Activated T-helper 1 cell treated with anti-CD3 and anti-CD28 coated beads, Interleukin-12 subunit alpha, Interleukin-12 subunit beta, Interleukin-2, Interleukin-4 antibody, amounts not matched to agents 30 ng/mL and 10 ng/mL and 1 ng/mL, durations not matched to agents 14 hours and 24 hours and 36 hours (primary cell): ENCODE data around the gene CPLX1. TPM values are rescaled to one million over a fixed set of nuclear protein-coding genes. Genes with fewer than 3 reads are reported as not detected.

Experiments used
- DNase-seq: peaks from one replicate; pipeline ENCODE4 v3.0.0; 2021; ENCODE audit warnings: low spot score
- H3K27ac Mint-ChIP-seq: one replicate; pipeline ENCODE4 v1.8.0; 2021; ENCODE audit warnings: mild to moderate bottlenecking, mixed read lengths
- H3K27me3 Mint-ChIP-seq: one replicate; pipeline ENCODE4 v1.8.0; 2022; ENCODE audit warnings: mild to moderate bottlenecking, moderate library complexity, mixed read lengths; ENCODE audit not compliant: insufficient read depth
- H3K36me3 Mint-ChIP-seq: one replicate; pipeline ENCODE4 v1.8.0; 2021; ENCODE audit warnings: low read depth, mixed read lengths
- H3K4me1 Mint-ChIP-seq: one replicate; pipeline ENCODE4 v1.8.0; 2021; ENCODE audit warnings: low read depth, mixed read lengths
- H3K4me3 Mint-ChIP-seq: one replicate; pipeline ENCODE4 v1.8.0; 2021; ENCODE audit warnings: mild to moderate bottlenecking, moderate library complexity, mixed read lengths
- H3K9me3 Mint-ChIP-seq: one replicate; pipeline ENCODE4 v1.8.0; 2021; ENCODE audit warnings: mixed read lengths
- intact Hi-C: fragments of 100-400 bp; cut with micrococcal nuclease; formaldehyde crosslinking; loops from one replicate; pipeline ENCODE4 v1.15.1; 2024
- total RNA-seq: library from RNA; stranded (reverse); gene quantifications from 2 replicates; pipeline ENCODE4 v1.2.3, GENCODE V29; 2022

The CPLX1 gene
- total RNA-seq, 1 donor from 2014 or later, result 1.3 TPM

GRCh38 chr4:796206-796605 is 29.7 kb downstream of the CPLX1 start:
- DNase-seq, result no peak
- intact Hi-C loops, result no loop called here
- no peak overlapping the region for H3K27ac Mint-ChIP-seq
- H3K4me3 Mint-ChIP-seq, result no peak overlapping the region
- H3K36me3 Mint-ChIP-seq, result no peaks in the 10 kb centered on the region
- peaks cover 24% of the 10 kb centered on the region for H3K4me1 Mint-ChIP-seq
- H3K27me3 Mint-ChIP-seq, result peaks cover 38% of the 10 kb centered on the region
- H3K9me3 Mint-ChIP-seq, result no peaks in the 10 kb centered on the region

- H3K27me3 Mint-ChIP-seq, result peaks cover 38% of the 10 kb centered on the region
- intact Hi-C loops, result no loop called here
- no peak for DNase-seq
- no peaks in the 10 kb centered on the region for H3K36me3 Mint-ChIP-seq
- peaks cover 24% of the 10 kb centered on the region for H3K4me1 Mint-ChIP-seq
- no peak overlapping the region for H3K4me3 Mint-ChIP-seq
- H3K27ac Mint-ChIP-seq, result no peak overlapping the region
- H3K9me3 Mint-ChIP-seq, result no peaks in the 10 kb centered on the region
Observed at GRCh38 chr4:795726-796119, 30.2 kb downstream of the CPLX1 start.

GRCh38 chr4:794900-795725 is 30.8 kb downstream of the CPLX1 start:
- no peak overlapping the region for H3K4me3 Mint-ChIP-seq
- no peaks in the 10 kb centered on the region for H3K36me3 Mint-ChIP-seq
- no peak for DNase-seq
- H3K9me3 Mint-ChIP-seq, result no peaks in the 10 kb centered on the region
- peaks cover 23% of the 10 kb centered on the region for H3K4me1 Mint-ChIP-seq
- H3K27ac Mint-ChIP-seq, result no peak overlapping the region
- intact Hi-C loops, result no loop called here
- peaks cover 41% of the 10 kb centered on the region for H3K27me3 Mint-ChIP-seq

GRCh38 chr4:793941-794621 is 31.8 kb downstream of the CPLX1 start:
- intact Hi-C loops, result no loop called here
- peak overlapping the region; percentile 18 for H3K27ac Mint-ChIP-seq
- H3K4me3 Mint-ChIP-seq, result no peak overlapping the region
- H3K4me1 Mint-ChIP-seq, result peaks cover 16% of the 10 kb centered on the region
- H3K36me3 Mint-ChIP-seq, result no peaks in the 10 kb centered on the region
- H3K27me3 Mint-ChIP-seq, result peaks cover 44% of the 10 kb centered on the region
- no peaks in the 10 kb centered on the region for H3K9me3 Mint-ChIP-seq
- no peak for DNase-seq

GRCh38 chr4:793093-793861 is 32.7 kb downstream of the CPLX1 start:
- Mint-ChIP-seq H3K36me3 (no peaks in the 10 kb centered on the region), H3K27ac (peak overlapping the region; percentile 91), H3K27me3 (peaks cover 44% of the 10 kb centered on the region), H3K4me3 (peak overlapping the region; percentile 78), H3K4me1 (peaks cover 8% of the 10 kb centered on the region), H3K9me3 (no peaks in the 10 kb centered on the region)
- intact Hi-C loops, result no loop called here
- no peak for DNase-seq

- Mint-ChIP-seq H3K27ac (peak overlapping the region; percentile 91), H3K4me3 (peak overlapping the region; percentile 78), H3K36me3 (no peaks in the 10 kb centered on the region), H3K4me1 (peaks cover 9% of the 10 kb centered on the region), H3K27me3 (peaks cover 44% of the 10 kb centered on the region), H3K9me3 (no peaks in the 10 kb centered on the region)
- intact Hi-C loops, result loop anchor here (1.0 kb wide), 1 partner anchor 10 kb away; no protein-coding TSS in a partner anchor
- DNase-seq, result peak; percentile 28
Observed at GRCh38 chr4:792626-793092, 33.3 kb downstream of the CPLX1 start.

GRCh38 chr4:791898-792625 is 33.9 kb downstream of the CPLX1 start:
- Mint-ChIP-seq H3K4me1 (peaks cover 15% of the 10 kb centered on the region), H3K27ac (no peak overlapping the region), H3K27me3 (peaks cover 47% of the 10 kb centered on the region), H3K36me3 (peaks cover 3% of the 10 kb centered on the region), H3K4me3 (peak overlapping the region; percentile 78), H3K9me3 (no peaks in the 10 kb centered on the region)
- peak; percentile 46 for DNase-seq
- intact Hi-C loops, result loop anchor here (1.0 kb wide), 1 partner anchor 10 kb away; no protein-coding TSS in a partner anchor

GRCh38 chr4:791252-791897 is 34.6 kb downstream of the CPLX1 start:
- DNase-seq, result no peak
- H3K4me1 Mint-ChIP-seq, result peaks cover 16% of the 10 kb centered on the region
- peaks cover 40% of the 10 kb centered on the region for H3K27me3 Mint-ChIP-seq
- no peak overlapping the region for H3K4me3 Mint-ChIP-seq
- H3K27ac Mint-ChIP-seq, result no peak overlapping the region
- intact Hi-C loops, result no loop called here
- H3K36me3 Mint-ChIP-seq, result peaks cover 3% of the 10 kb centered on the region
- no peaks in the 10 kb centered on the region for H3K9me3 Mint-ChIP-seq

- no peak for DNase-seq
- H3K9me3 Mint-ChIP-seq, result no peaks in the 10 kb centered on the region
- H3K27me3 Mint-ChIP-seq, result peaks cover 36% of the 10 kb centered on the region
- H3K36me3 Mint-ChIP-seq, result peaks cover 3% of the 10 kb centered on the region
- no peak overlapping the region for H3K27ac Mint-ChIP-seq
- no peak overlapping the region for H3K4me3 Mint-ChIP-seq
- H3K4me1 Mint-ChIP-seq, result peaks cover 16% of the 10 kb centered on the region
- intact Hi-C loops, result no loop called here
Observed at GRCh38 chr4:790466-790820, 35.5 kb downstream of the CPLX1 start.

- no peaks in the 10 kb centered on the region for H3K9me3 Mint-ChIP-seq
- no peak overlapping the region for H3K4me3 Mint-ChIP-seq
- H3K27ac Mint-ChIP-seq, result no peak overlapping the region
- H3K27me3 Mint-ChIP-seq, result peaks cover 37% of the 10 kb centered on the region
- peaks cover 16% of the 10 kb centered on the region for H3K4me1 Mint-ChIP-seq
- no peak for DNase-seq
- H3K36me3 Mint-ChIP-seq, result peaks cover 3% of the 10 kb centered on the region
- intact Hi-C loops, result no loop called here
Observed at GRCh38 chr4:789571-790465, 36.1 kb downstream of the CPLX1 start.

- peaks cover 3% of the 10 kb centered on the region for H3K36me3 Mint-ChIP-seq
- no peak overlapping the region for H3K27ac Mint-ChIP-seq
- H3K9me3 Mint-ChIP-seq, result no peaks in the 10 kb centered on the region
- no peak overlapping the region for H3K4me3 Mint-ChIP-seq
- peaks cover 16% of the 10 kb centered on the region for H3K4me1 Mint-ChIP-seq
- intact Hi-C loops, result no loop called here
- peaks cover 27% of the 10 kb centered on the region for H3K27me3 Mint-ChIP-seq
- no peak for DNase-seq
Observed at GRCh38 chr4:788636-789297, 37.2 kb downstream of the CPLX1 start.
